ENCODE results near the gene PAX7.

DNA sequence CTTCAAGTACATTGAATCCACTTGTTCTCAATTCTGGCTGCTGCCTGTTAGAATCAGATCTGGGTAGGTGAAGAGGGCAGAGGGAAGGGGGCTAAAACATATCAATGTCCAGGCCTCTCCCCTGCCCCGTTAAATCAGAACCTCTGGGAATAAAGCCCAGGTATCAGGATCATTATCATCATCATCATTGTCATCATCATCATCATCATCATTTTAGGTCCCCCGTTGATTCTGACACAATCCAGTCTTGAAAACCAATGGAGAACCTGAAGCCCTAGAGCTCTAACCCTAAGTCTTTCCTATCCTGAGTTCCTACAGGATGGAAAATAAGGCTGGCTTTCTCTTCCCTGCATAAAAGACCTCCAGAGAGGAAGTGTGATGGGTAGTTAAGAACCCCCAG is 135.7 kb downstream of the PAX7 start:
- TF ChIP-seq, protein P1, sequence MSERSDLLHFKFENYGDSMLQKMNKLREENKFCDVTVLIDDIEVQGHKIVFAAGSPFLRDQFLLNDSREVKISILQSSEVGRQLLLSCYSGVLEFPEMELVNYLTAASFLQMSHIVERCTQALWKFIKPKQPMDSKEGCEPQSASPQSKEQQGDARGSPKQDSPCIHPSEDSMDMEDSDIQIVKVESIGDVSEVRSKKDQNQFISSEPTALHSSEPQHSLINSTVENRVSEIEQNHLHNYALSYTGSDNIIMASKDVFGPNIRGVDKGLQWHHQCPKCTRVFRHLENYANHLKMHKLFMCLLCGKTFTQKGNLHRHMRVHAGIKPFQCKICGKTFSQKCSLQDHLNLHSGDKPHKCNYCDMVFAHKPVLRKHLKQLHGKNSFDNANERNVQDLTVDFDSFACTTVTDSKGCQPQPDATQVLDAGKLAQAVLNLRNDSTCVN (CRISPR knock-in tag; IDR thresholded peaks at IDR 0.05), result no peak
- TF ChIP-seq HMG20A (CRISPR knock-in tag; conservative IDR thresholded peaks at IDR 0.05), result no peak
- no peak for TF ChIP-seq GABPA (tag; conservative IDR thresholded peaks at IDR 0.05; ENCODE audit: low read depth)
- TF ChIP-seq RBM25 (IDR thresholded peaks at IDR 0.05; ENCODE audit: low read depth, low read length, severe bottlenecking), result no peak
